ENCODE results near the gene LRP1B.
"Not testable (repeated sequence)": the region's sequence is repeated elsewhere in the genome, so short reads cannot be mapped to it uniquely, and the experiment has no call there.

Gene LRP1B

GRCh38 chr2:142100139-142100873 is 30.5 kb downstream of the LRP1B start:
- DNase-seq, result no peak

- DNase-seq, result no peak
These were observed 33.1 kb downstream of the LRP1B start for GRCh38 chr2:142097711-142098110.

- DNase-seq, result no peak
These were observed 35.2 kb downstream of the LRP1B start for GRCh38 chr2:142095647-142096046.

- no peak for DNase-seq
These were observed 36.6 kb downstream of the LRP1B start for GRCh38 chr2:142094233-142094632.

GRCh38 chr2:142088058-142088568 is 42.7 kb downstream of the LRP1B start:
- no peak for DNase-seq

- not testable (repeated sequence) for DNase-seq
These were observed 43.2 kb downstream of the LRP1B start for GRCh38 chr2:142087585-142087984.

- DNase-seq, result no peak
These were observed 48.4 kb downstream of the LRP1B start for GRCh38 chr2:142082368-142082767.

- no peak for DNase-seq
These were observed 54.5 kb downstream of the LRP1B start for GRCh38 chr2:142076317-142076716.

- DNase-seq, result no peak
These were observed 55.0 kb downstream of the LRP1B start for GRCh38 chr2:142075826-142076225.

GRCh38 chr2:142069251-142069888 is 61.4 kb downstream of the LRP1B start:
- no peak for DNase-seq

- no peak for DNase-seq
These were observed 65.1 kb downstream of the LRP1B start for GRCh38 chr2:142065700-142066099.

GRCh38 chr2:142065156-142065555 is 65.7 kb downstream of the LRP1B start:
- DNase-seq, result no peak

- DNase-seq, result no peak
These were observed 69.1 kb downstream of the LRP1B start for GRCh38 chr2:142061733-142062132.

- no peak for DNase-seq
These were observed 72.7 kb downstream of the LRP1B start for GRCh38 chr2:142058149-142058548.

GRCh38 chr2:142056784-142057183 is 74.0 kb downstream of the LRP1B start:
- DNase-seq, result no peak

- DNase-seq, result no peak
These were observed 78.5 kb downstream of the LRP1B start for GRCh38 chr2:142052220-142052863.

- DNase-seq, result no peak
These were observed 82.2 kb downstream of the LRP1B start for GRCh38 chr2:142048581-142048980.

- no peak for DNase-seq
These were observed 85.2 kb downstream of the LRP1B start for GRCh38 chr2:142045641-142046040.

GRCh38 chr2:142044197-142044596 is 86.6 kb downstream of the LRP1B start:
- no peak for DNase-seq

- DNase-seq, result no peak
These were observed 88.1 kb downstream of the LRP1B start for GRCh38 chr2:142042536-142043199.

- no peak for DNase-seq
These were observed 88.8 kb downstream of the LRP1B start for GRCh38 chr2:142041996-142042395.

GRCh38 chr2:142041105-142041504 is 89.7 kb downstream of the LRP1B start:
- DNase-seq, result no peak

GRCh38 chr2:142040556-142040955 is 90.3 kb downstream of the LRP1B start:
- DNase-seq, result no peak
